ENCODE results near the gene ABCG1. TPM values are rescaled to one million over a fixed set of nuclear protein-coding genes. Genes with fewer than 3 reads are reported as not detected.
"Not testable (repeated sequence)": the region's sequence is repeated elsewhere in the genome, so short reads cannot be mapped to it uniquely, and the experiment has no call there.

Gene ABCG1
- total RNA-seq, 3 donors from 2014 or later = 44.4 to 67.0 (median 56.8) TPM

DNA sequence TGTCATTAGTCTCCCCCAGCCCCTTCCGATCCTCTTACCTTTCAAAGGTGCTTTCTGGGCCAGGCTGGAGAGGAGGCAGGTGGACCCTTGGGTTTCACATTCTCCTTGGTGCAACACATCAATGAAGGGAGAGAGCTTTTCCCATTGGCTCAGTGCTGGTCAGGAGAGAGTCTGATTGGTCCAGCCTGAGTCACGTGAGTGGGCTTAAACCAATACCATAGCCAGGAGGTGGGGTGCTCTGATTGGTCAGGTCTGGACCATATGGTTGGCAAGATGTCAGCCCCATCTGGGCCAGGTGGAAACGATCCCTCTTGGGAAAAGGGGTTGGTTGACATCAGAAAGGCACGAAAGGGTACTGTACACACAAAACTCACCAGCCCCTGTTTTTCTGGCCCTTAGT lies 44.8 kb upstream of the ABCG1 start:
- Histone ChIP-seq H3K9me3 (no peaks in the 10 kb centered on the region), H3K4me1 (ENCODE audit: low read depth) (peaks cover 9% of the 10 kb centered on the region), H3K36me3 (ENCODE audit: low read depth) (no peaks in the 10 kb centered on the region), H3K4me3 (no peak overlapping the region)
- no peak for TF ChIP-seq CTCF (IDR thresholded peaks at IDR 0.05)
- ATAC-seq = no peak
- intact Hi-C loops (cut with DNase I, micrococcal nuclease) = no loop called here
- DNase-seq = no peak

DNA sequence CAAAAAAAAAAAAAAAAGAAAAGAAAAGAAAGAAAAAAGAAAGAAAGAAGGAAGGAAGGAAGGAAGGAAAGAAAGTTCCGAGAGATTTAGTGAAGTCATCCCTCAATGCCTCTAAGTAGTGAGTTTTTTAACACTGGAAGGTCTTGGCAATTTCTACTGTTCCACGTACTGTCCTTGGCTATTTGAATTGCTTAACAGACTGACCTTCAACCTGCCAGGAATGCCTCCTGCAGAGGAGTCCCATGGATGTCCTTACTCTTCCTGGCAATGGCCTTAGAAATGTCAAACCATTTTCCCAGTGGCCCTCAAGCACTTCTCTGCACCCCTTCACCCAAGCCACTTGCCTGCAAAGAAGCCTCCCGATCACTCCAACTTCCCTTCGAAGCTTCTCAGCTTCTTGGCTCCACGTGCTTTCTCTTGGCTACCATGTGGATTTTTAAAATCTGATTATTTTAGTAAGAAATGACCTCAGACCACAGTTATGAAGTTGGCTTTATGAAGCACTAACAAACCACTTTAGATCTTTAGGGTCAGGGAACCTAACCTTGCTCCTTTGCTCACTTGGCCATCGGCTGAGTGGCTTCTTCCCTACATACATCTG lies 43.7 kb upstream of the ABCG1 start:
- TF ChIP-seq CTCF (IDR thresholded peaks at IDR 0.05) = no peak
- intact Hi-C loops (cut with DNase I, micrococcal nuclease) = no loop called here
- Histone ChIP-seq H3K4me3 (no peak overlapping the region), H3K9me3 (no peaks in the 10 kb centered on the region), H3K36me3 (ENCODE audit: low read depth) (no peaks in the 10 kb centered on the region), H3K4me1 (ENCODE audit: low read depth) (peaks cover 3% of the 10 kb centered on the region)
- no peak for ATAC-seq
- DNase-seq = no peak

GRCh38 chr21:42176859-42177258 lies 42.1 kb upstream of the ABCG1 start:
- intact Hi-C loops (cut with DNase I, micrococcal nuclease) = no loop called here
- ATAC-seq = no peak

DNA sequence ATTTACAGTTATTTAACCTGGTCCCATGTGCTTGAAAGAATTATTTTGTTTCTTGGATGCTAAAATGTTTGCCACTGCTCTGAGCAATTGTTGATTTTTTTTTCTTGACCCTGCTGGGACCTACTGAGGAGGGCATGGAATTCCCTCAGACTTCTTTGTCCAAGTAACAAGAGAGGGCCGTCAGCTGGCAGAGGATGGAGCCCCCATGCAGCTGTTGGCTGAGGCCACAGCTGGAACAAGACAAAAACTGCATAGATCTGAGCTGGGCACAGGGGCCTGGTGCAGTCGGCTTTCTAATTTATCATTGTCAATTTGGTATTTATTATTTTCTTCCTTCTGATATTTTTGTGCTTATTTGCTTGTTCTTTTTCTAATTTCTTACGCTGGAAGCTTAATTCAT lies 39.6 kb upstream of the ABCG1 start:
- no peaks in the 10 kb centered on the region for H3K36me3 ChIP-seq (ENCODE audit: low read depth)
- no peaks in the 10 kb centered on the region for H3K9me3 ChIP-seq
- no peak for DNase-seq
- no peak for TF ChIP-seq CTCF (IDR thresholded peaks at IDR 0.05)
- intact Hi-C loops (cut with DNase I, micrococcal nuclease) = no loop called here
- no peak overlapping the region for H3K4me3 ChIP-seq
- H3K4me1 ChIP-seq (ENCODE audit: low read depth) = no peaks in the 10 kb centered on the region
- no peak for ATAC-seq

More at GRCh38 chr21:42176859-42177258, 42.1 kb upstream of the ABCG1 start:
- Histone ChIP-seq H3K36me3 (ENCODE audit: low read depth) (no peaks in the 10 kb centered on the region), H3K9me3 (no peaks in the 10 kb centered on the region), H3K4me3 (no peak overlapping the region), H3K4me1 (ENCODE audit: low read depth) (peaks cover under 1% of the 10 kb centered on the region)
- TF ChIP-seq CTCF (IDR thresholded peaks at IDR 0.05) = no peak
- no peak for DNase-seq

GRCh38 chr21:42180001-42180400 lies 38.9 kb upstream of the ABCG1 start:
- ATAC-seq; DNase-seq; H3K4me1 ChIP-seq (ENCODE audit: low read depth); H3K9me3 ChIP-seq; intact Hi-C loops (cut with DNase I, micrococcal nuclease); H3K4me3 ChIP-seq; H3K36me3 ChIP-seq (ENCODE audit: low read depth): not testable (repeated sequence)

GRCh38 chr21:42182713-42183371 lies 36.1 kb upstream of the ABCG1 start:
- no peak for TF ChIP-seq CTCF (IDR thresholded peaks at IDR 0.05)
- DNase-seq (no peak), ATAC-seq (no peak)
- H3K4me1 ChIP-seq (ENCODE audit: low read depth) = no peaks in the 10 kb centered on the region
- H3K36me3 ChIP-seq (ENCODE audit: low read depth) = no peaks in the 10 kb centered on the region
- no peaks in the 10 kb centered on the region for H3K9me3 ChIP-seq
- no peak overlapping the region for H3K4me3 ChIP-seq
- intact Hi-C loops (cut with DNase I, micrococcal nuclease) = no loop called here
